ENCODE data around the gene CCL26.
"Not testable (repeated sequence)": the region's sequence is repeated elsewhere in the genome, so short reads cannot be mapped to it uniquely, and the experiment has no call there.

Gene CCL26

GRCh38 chr7:75772081-75773077, at the start of gene CCL26:
TSS of gene CCL26 (minus strand) at chr7:75772211. CDS start at chr7:75772176, 35 bp downstream.
- no peak for DNase-seq

- DNase-seq: no peak
Observed at GRCh38 chr7:75820688-75821087, 48.7 kb upstream of the CCL26 start.

GRCh38 chr7:75819711-75820110, 47.7 kb upstream of the CCL26 start:
- no peak for DNase-seq

- no peak for DNase-seq
Observed at GRCh38 chr7:75818472-75818871, 46.5 kb upstream of the CCL26 start.

- no peak for DNase-seq
Observed at GRCh38 chr7:75817116-75817515, 45.1 kb upstream of the CCL26 start.

GRCh38 chr7:75815418-75816064, 43.5 kb upstream of the CCL26 start:
- DNase-seq: peak; percentile 39

- DNase-seq: no peak
Observed at GRCh38 chr7:75814407-75814947, 42.5 kb upstream of the CCL26 start.

GRCh38 chr7:75813781-75814236, 41.8 kb upstream of the CCL26 start, which contains the start of gene CCL24:
TSS of gene CCL24 (minus strand) at chr7:75813806. CDS start at chr7:75813715, 91 bp downstream.
- DNase-seq: no peak

GRCh38 chr7:75813084-75813483, 41.1 kb upstream of the CCL26 start:
- no peak for DNase-seq

GRCh38 chr7:75811894-75812678, 40.1 kb upstream of the CCL26 start:
- no peak for DNase-seq

GRCh38 chr7:75809396-75809795, 37.4 kb upstream of the CCL26 start:
- DNase-seq: no peak

GRCh38 chr7:75808106-75808505, 36.1 kb upstream of the CCL26 start:
- no peak for DNase-seq

GRCh38 chr7:75807452-75807851, 35.4 kb upstream of the CCL26 start:
- DNase-seq: no peak

GRCh38 chr7:75806560-75807307, 34.7 kb upstream of the CCL26 start:
- no peak for DNase-seq

GRCh38 chr7:75804705-75805104, 32.7 kb upstream of the CCL26 start:
- DNase-seq: no peak

- no peak for DNase-seq
Observed at GRCh38 chr7:75804004-75804403, 32.0 kb upstream of the CCL26 start.

- DNase-seq: no peak
Observed at GRCh38 chr7:75802552-75802821, 30.5 kb upstream of the CCL26 start.

GRCh38 chr7:75798770-75799169, 26.8 kb upstream of the CCL26 start:
- DNase-seq: no peak

- no peak for DNase-seq
Observed at GRCh38 chr7:75796420-75796819, 24.4 kb upstream of the CCL26 start.

GRCh38 chr7:75795831-75796285, 23.8 kb upstream of the CCL26 start:
- no peak for DNase-seq

- DNase-seq: no peak
Observed at GRCh38 chr7:75793676-75794075, 21.7 kb upstream of the CCL26 start.

GRCh38 chr7:75792567-75792966, 20.6 kb upstream of the CCL26 start:
- DNase-seq: not testable (repeated sequence)

All from NCI-H2227 treated with DMSO at 0.1 percent for 48 hours (cell line).